Astrocyte of the spinal cord (primary cell): ENCODE data around the gene SPRR4.

Source experiments
- DNase-seq: peaks from one replicate; pipeline ENCODE4 v3.0.0; 2011; ENCODE audit warnings: low read depth, low spot score
- H3K4me3 ChIP-seq: 2 replicates; pipeline ENCODE4 v1.5.1; 2011; ENCODE audit warnings: low read depth, mild to moderate bottlenecking, low read length, moderate library complexity
- in situ Hi-C: cut with HindIII; loops from 2 replicates; pipeline ENCODE4 v1.10.0; 2017; ENCODE audit warnings: low sequenced_read_pairs
- TF ChIP-seq, protein P1 (sequence below): IDR thresholded peaks from 2 replicates; pipeline ENCODE4 v1.5.1; 2012; ENCODE audit warnings: low read depth, mild to moderate bottlenecking, low read length, inconsistent platforms

The SPRR4 gene

DNA sequence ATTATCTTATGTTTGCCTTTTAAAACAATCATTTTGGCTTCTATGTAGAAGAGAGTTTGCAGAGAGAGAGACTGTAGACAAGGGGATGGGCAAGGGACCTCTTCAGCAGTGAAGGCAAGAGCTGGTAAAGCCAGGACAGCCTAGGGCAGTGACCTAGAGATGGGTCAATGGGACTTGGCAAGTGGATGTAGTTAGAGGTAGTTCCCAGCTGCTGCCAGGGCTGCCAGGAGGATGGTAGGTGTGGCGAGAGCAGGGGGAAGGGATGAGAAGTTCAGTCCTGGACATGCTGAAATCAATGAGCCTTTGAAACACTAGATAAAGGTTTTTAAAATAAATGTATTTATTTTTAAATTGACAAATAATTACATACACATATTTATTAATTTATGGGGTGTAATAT, 29.8 kb upstream of the SPRR4 start:
- in situ Hi-C loops, result no loop called here
- H3K4me3 ChIP-seq, result no peak overlapping the region
- no peak for DNase-seq
- TF ChIP-seq, protein P1, sequence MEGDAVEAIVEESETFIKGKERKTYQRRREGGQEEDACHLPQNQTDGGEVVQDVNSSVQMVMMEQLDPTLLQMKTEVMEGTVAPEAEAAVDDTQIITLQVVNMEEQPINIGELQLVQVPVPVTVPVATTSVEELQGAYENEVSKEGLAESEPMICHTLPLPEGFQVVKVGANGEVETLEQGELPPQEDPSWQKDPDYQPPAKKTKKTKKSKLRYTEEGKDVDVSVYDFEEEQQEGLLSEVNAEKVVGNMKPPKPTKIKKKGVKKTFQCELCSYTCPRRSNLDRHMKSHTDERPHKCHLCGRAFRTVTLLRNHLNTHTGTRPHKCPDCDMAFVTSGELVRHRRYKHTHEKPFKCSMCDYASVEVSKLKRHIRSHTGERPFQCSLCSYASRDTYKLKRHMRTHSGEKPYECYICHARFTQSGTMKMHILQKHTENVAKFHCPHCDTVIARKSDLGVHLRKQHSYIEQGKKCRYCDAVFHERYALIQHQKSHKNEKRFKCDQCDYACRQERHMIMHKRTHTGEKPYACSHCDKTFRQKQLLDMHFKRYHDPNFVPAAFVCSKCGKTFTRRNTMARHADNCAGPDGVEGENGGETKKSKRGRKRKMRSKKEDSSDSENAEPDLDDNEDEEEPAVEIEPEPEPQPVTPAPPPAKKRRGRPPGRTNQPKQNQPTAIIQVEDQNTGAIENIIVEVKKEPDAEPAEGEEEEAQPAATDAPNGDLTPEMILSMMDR, result no peak

- in situ Hi-C loops, result no loop called here
- H3K4me3 ChIP-seq, result no peak overlapping the region
- no peak for DNase-seq
- TF ChIP-seq, protein P1, result no peak
These were observed 29.3 kb upstream of the SPRR4 start for GRCh38 chr1:152941037-152941711.

DNA sequence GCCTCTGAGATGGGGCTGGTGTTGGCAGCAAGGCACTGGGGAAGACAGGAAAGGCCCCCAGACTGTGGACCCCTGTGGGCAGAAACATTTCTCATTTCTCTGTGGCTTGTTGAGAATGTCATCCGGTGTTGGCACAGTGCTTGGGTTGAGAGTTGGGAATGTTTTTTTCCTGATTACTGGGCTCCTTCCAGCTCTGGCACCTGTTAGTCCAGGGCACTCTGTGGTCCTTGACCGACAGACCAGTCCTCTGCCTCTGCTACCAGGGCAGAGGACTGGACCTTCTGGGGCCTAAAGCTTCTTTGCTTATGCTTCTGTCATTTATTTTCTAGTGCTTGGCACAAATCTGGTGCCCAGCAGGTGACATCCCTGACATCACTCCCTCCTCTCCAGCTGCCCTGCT, 28.3 kb upstream of the SPRR4 start:
- in situ Hi-C loops, result no loop called here
- TF ChIP-seq, protein P1, result no peak
- no peak for DNase-seq
- H3K4me3 ChIP-seq, result no peak overlapping the region

- no peak for DNase-seq
- in situ Hi-C loops, result no loop called here
- TF ChIP-seq, protein P1, result no peak
- no peak overlapping the region for H3K4me3 ChIP-seq
These were observed 24.2 kb upstream of the SPRR4 start for GRCh38 chr1:152946248-152946647.

DNA sequence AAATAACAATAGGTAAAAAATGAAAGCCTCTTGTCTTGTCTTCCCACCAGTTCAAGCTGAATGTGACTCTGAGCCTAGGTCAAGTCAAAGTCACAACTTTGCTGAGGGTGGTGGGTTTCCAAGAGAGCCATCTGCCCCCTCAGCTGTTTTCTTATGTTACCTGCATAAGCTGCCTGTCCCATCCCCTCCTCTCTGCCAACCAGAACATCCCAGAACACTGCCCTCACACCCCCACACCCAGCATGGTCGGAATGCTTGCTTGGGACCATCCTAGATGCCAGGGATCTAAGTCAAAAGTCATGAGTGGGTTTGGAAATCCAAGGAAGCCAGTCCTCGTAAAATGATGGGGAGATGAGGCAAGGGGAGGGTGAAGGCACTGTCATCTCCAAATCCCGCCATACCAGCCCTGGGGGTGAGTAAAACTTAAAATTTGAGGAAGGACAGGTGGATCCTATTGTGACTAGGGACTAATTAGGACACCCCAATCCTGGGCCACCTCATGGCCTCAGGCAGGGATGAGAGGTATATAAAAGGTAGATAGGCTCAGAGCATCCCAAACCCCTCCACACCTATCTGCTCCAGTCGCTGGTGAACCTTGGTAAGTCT, 23.7 kb upstream of the SPRR4 start, which contains the start of gene SPRR5:
Gene SPRR5 (plus strand): TSS at position 556 of the 606 bp plus-strand sequence. CDS start 1,349 bp downstream, outside the sequence.
- TF ChIP-seq, protein P1, result no peak
- in situ Hi-C loops, result no loop called here
- DNase-seq, result no peak
- H3K4me3 ChIP-seq, result no peak within 1 kb of the TSS

DNA sequence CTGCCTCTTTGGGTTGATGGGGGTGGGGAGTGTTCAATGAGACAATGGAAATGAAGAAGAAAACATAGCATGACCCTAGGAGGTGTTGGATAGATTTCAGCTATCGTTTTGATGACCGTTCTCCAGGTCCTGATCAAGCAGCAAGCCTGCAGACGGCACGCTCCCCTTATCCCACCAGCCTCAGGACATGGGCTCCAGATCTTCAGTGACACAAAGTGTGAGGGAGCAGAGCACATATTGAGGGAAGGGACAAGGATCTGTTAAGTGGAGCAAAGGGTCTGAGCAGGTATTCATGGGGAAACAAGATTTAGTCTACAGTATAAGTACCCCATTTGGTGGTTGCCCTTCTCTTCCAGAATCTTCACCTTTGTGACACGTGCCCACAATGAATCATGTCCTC, 18.7 kb upstream of the SPRR4 start:
- in situ Hi-C loops, result no loop called here
- no peak for DNase-seq
- TF ChIP-seq, protein P1, result no peak
- no peak overlapping the region for H3K4me3 ChIP-seq
